Middle frontal gyrus (tissue), 1 donor: ENCODE results near the gene JOSD2.

ENCODE experiments used
- DNase-seq: peaks from one replicate; pipeline ENCODE4 v3.0.0-alpha.2; 2015; ENCODE audit warnings: low spot score; ENCODE audit errors: extremely low spot score

JOSD2 gene

DNA sequence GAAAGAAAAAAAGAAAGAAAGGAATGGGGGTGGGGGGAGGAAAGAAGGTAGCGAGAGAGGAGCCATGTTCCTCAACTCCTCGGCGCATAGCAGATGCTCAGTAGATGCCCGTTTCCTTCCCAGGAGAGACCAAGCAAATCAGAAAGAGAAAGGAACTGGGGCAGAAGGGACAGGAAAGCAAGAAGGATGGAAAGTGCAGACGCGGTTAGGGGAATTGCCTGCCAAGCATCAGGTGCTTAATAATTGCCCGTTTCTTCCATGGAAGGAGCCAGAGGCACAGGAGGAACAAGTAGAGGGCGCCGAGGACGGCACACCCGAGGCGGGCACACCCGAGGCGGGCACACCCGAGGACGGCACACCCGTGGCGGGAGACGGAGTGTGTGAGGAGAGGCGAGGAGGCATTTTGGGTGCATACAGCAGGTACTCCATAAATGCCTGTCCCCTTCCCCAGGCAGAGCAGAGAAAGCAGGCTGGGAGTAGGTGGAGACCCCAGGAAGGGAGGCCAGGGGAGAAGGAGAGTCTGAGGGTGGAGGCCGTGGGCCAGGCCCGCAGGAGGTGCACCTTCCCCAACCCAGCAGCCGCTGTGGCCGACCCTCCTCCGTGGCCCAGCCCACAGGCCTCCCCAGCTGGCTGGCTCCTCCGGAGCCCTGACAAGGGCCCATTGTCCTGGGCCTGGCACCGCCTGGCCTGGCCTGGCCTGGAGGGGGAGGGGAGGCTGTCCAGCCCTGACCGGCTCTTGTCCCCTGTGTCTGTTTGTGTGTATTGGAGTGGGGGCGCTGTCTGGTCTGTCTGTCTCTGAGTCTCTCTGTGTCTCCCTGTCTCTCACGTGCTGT lies 14.6 kb downstream of the JOSD2 start:
- peak; percentile 65 for DNase-seq

DNA sequence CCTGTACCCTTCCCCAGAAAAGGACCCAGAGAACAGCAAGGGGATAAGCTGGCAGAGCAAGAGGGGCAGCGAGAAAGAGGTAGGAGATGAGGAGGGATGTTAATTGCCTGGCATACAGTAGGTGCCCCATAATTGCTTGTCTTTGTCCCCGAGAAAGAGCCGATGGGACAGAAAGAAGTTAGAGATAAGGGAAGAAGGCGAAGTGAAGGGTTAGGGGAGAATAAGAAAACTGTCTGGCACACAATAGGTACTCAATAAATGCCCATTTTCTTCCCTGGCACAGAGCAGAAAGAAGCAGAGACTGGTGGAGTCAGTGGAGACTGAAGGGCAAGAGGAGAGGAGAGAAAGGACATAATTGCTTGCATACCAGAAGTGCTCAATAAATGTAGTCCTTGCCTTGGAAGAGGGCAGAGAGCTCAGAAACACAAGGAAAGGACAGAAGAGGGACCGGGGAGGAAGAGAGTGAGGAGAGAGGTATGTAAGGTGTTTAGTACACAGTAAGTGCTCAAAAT lies 15.9 kb downstream of the JOSD2 start:
- DNase-seq = no peak

DNA sequence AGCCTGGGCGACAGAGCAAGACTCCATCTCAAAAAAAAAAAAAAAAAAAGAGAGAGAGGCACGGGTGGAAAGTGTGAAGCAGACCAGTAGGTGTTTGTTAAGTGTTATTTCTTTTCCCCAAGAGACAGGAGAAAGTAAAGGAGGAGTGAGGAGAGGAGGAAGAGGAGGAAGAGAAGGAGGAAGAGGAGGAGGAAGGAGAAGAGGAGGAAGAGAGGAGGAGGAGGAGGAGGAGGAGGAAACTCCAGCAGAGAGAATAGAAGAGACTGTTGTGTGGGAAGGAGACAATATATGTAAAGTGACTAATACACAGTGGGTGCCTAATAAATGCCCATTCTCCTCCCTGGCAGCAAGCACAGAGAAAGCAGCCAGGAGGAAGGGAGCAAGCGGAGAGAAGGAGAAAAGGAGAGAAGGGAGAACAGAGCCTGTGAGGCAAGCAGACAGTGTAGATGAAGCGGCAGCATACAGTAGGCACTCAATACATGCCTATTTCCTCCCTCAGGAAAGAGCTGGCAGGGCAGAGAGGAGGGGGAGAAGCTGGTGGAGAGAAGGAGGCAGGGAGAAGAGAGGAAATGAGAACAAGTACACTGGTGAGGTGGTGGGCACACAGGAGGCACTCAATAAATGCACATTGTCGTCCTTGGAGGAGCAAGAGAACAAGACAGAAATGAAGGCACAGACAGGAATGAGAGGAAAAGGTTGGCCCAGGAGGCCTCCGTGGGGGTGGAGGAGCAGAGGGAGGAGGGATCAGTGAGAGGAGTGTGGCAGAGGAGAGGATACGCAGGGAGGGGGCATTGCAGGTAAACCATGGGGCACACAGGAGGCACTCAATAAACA lies 16.6 kb downstream of the JOSD2 start:
- no peak for DNase-seq

DNA sequence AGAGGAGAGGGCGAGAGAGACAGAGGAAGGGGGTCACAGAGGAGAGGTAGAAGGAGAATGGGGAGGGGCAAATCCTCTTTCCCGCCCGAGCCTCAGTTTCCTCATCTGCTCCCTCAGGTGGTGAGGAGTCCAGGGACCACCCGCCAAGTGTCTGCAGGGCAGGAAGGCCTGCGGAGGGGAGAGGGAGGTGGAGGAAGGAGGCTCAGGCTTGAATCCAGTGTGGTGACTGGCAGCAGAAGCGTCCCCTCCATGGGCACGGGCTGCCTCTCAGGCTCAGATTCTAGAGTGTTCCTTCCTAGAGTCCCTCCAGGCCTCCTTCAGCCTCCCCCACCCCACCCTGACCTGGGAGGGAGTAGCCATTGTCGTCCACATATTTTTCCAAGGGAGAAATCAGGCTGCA lies 17.8 kb downstream of the JOSD2 start:
- no peak for DNase-seq

DNA sequence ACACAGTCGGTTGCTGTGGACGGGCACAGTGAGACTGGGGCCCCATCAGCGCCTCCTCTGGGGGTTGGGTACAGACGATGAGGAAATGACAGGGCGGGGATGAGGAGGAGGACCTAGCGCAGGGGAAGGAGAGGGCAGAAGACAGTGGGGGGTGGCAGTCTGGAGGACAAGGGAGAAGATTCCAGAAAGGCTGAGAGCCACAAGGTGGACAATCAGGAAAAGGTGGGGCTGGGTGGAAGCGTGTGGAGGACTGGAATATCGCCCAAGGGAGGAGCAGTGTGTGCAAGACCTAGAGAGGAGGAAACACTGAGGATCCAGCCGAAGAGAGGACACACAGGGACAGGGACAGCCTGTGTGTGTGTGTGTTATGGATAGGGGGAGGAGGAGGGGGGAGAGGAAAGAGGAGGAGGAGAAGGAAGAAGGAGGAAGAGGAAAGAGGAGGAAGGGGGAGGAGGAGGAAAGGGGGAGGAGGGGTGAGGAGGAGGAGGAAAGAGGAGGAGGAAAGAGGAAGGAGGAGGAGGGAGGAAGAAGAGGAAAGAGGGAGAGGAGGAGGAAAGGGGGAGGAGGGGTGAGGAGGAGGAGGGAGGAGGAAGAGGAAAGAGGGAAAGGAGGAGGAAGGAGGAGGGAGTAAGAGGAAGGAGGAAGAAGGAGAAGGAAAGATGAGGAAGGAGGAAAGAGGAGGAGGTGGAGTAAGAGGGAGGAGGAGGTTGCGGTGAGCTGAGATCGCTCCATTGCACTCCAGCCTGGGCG lies 18.5 kb downstream of the JOSD2 start:
- no peak for DNase-seq

DNA sequence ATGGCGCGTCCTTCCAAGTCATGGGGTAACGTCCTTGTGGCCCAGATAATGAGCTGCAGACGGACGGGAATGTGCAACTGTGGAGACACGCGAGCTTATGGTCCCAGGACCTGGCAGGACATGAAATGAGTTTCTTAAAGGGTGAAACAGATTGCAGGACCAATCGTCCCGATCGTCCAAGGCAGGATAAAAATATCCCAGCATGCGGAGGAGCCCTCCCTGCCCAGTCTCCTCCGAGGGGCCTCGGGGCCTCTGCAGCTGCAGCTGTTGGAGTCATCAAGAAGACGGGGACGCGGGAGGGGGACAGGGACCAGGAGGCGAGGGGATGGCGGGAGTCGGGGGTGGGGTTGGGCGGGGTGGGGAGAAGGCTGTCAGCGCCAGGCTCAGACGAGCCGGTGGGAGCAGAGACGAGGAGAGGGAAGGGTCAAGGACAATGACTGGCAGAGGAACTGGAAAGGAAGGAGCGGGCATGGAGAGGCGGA lies 20.0 kb downstream of the JOSD2 start:
- no peak for DNase-seq

DNA sequence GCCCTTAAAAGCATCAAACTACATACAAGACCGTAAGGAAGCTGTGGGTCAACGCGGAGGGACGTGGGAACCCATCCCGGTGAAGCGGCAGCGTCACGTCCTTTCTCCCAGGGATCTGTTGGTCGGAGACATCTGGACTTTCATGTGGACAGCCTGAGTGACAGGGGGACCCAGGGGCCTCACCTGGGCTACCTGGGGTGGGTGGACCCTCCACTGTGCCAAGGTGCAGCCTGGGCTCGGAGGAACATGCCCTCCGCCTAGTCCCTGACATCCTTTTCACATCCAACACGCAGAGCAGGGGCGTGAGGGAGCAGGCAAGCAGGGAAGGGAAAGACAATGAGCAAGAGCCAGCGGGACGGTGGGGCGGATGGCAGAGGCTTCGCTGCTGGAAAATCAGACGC lies 20.6 kb downstream of the JOSD2 start:
- DNase-seq = no peak

DNA sequence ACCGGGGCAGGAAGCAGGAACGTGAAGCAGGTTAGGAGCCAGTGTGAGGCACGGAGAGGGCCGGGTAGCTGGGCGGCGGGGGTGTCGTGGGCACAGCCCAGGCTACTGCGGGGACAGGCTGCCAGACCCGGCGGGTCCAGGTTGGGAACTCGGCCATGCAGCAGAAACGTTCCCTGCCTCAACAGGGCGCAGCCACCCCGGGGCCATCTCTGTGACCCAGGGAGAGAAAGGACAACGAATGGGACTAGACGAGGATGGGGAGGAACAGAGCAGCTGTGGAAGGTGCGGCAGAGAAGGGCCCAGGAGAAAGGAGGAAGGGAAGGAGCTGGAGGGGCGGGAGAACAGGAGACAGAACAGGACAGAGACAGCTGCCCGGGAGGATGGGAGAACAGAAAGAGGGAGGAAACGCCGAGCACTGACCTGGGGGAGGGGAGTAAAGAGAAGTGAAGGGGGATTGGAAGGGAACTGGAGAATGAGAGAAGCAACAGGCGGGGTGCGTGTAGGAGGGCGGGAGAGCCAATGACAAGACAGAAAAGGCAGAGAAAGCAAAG lies 21.5 kb downstream of the JOSD2 start:
- no peak for DNase-seq

DNA sequence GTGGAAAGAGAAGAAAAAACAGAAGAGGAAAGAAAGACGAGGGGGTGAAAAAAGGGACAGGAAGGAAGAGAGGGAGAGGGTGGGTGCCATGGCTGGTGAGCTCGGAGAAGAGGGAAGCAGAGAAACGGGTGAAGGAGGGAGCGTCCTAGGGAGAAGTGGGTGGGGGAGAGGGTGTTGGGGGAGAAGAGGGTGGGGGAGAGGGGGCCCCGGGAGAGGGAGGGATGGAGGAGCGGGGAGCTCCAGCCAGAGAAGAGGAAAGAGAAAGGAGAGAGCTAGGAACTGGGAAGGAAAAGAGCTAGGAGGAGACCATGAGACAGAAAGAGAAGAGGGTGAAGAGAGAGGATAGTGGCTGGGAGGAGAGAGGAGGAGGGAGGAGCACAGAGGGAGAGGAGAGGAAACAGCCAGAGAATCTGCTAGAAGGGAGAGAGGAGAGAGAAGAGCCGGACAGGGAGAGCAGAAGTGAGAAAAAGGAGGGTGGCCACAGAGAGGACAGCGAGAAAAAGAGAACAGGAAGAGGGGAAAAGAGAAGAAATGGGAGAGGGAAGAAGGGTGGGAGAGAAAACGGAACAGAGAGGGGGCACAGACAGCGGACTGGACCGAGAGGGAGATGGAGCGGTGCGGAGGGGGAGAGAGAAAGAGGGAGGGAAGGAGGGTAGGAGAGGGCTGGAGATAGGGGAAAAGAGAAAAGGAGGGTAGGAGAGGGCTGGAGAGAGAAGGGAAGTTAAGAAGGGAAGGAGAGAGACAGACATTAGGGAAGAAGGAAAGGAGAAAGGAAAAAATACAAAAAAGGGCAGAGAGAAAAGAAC lies 22.4 kb downstream of the JOSD2 start:
- DNase-seq = no peak

DNA sequence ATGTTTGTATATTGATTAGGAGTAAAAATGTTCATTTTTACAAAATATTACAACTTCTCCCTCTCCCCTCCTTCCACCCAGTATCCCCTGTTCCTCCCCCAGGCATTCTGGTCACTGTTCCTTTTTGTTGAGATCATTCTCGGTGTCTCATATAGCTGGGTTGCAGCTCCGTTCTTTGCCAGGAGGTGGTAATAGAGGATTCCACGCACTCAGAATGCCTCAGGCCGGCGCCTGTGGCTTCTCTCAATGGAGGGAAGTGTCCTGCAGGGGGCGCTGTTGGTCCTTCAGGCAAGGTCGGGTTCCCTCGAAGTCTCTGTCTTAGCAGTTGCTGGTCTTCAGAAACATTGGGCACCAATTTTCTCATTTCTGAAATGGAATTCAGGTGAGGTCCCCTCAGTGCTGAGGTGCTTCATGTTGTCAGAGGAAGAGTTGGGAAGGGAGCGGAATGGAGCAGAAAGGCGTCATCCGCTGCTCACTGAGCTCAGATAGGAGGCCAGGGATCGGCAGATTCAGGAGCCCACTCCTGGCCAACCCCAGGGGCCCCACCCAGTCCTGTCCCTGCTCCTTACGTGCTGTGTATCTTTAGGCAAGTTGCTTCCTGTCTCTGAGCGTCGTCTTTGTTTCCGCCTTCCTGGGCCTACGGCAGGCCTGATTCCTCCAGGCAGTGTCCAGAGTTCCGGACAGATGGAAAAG lies 24.0 kb downstream of the JOSD2 start:
- DNase-seq = no peak

DNA sequence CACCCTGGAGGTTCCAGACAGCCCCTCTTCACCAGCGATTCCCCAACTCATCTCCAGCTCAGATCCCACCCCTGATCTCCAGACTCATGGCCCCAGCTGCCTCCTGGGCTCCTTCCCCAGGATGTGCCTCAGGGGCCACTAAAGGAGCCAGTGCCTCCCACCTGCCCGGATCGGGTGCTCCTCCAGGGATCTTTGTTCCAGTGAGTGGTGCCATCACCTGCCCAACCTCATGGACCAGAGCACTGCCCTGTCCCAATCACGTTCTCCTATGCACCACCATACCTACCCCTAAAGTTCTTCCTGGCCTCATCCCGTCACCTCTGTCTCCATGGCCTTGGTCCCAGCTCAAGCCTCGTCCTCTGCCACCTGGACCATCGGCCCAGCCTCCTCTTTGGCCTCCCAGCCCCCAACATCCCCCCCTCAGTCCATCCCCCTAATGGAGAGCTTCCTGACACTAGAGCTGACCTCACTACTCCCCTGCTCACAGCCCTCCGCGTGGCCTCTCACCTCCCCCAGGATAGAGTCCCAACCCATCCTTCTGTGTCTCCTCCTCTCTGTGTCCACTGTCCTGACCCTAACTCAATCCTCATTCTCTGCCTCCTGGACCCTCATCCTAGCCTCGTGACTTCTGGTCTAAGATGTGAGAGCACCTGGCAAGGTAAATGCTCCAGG lies 25.6 kb downstream of the JOSD2 start:
- DNase-seq = no peak

DNA sequence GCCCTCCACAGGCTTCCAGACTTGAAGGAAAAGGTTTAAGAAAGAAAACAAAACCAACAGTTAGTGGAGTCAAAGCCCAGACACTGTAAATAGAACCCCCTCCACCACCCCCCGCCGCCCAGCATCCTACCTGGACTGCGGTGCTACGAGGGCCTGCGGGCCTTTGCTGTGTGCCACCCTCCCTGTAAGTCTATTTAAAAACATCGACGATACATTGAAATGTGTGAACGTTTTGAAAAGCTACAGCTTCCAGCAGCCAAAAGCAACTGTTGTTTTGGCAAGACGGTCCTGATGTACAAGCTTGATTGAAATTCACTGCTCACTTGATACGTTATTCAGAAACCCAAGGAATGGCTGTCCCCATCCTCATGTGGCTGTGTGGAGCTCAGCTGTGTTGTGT lies 28.1 kb downstream of the JOSD2 start:
- DNase-seq = no peak

DNA sequence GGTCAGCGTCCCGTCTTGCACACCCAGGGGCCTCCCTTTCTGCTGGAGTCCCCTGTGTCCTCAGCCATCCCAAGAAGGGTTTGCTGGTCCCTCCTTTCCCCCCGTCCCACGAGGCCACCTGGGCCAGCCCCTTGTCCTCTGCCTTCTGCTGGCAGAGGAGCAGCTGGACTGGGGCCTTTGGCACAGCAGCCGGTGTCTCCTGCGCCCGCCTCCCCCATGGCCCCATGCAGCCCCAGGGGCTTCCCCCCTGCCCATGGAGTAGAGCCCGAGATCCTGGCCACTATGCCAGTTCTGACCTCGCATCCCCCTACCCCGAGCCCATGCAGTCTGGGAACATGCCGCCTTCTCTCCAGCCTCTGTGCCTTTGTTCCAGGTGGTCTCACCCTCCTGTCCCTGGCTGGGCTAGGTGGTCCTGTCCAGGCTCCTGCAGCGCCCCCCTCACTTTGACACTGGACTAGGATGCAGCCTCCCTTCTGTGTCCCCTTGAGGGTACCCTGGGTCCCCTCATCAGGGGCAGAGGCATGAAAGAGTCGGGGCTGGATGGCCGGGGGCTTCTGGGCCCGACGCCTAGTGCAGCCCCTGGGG lies 28.6 kb downstream of the JOSD2 start:
- no peak for DNase-seq

DNA sequence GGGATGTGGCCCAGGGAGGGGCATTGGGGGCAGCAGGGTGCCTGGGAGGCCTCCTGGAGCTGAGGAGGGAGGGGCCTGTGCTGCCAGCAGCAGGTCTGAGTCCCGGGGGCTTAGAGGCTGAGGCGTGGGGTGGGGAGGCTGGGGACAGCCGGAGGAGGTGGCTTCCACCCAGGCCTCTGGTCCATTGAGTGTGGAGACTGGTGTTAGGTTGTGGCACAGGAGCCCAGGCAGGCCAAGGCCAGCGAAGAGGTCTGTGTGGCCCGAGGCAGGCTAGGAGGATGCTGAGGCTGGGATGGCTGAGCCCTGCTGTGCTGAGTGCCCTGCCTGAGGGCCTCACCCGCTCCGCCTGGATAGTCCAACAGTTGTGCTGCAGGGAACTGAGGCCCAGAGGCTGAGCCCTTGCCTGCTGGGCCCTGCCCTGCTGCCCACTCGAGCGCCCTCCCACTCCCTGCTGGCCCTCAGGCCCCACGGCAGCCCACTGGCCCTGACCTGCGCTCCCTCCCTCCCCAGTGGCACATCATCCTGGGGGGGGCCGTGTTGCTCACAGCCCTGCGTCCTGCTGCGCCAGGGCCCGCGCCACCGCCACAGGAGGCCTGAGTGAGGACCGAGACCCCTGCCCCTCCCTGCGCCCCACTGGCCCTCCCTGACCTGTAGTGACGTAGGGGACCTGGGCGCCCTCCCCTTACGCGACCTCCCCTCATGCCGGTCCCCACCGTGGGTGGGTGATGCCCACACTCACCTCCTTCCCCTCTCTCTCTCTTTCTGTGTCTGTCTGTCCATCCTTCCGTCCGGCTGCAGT lies 29.4 kb downstream of the JOSD2 start:
- DNase-seq = no peak

DNA sequence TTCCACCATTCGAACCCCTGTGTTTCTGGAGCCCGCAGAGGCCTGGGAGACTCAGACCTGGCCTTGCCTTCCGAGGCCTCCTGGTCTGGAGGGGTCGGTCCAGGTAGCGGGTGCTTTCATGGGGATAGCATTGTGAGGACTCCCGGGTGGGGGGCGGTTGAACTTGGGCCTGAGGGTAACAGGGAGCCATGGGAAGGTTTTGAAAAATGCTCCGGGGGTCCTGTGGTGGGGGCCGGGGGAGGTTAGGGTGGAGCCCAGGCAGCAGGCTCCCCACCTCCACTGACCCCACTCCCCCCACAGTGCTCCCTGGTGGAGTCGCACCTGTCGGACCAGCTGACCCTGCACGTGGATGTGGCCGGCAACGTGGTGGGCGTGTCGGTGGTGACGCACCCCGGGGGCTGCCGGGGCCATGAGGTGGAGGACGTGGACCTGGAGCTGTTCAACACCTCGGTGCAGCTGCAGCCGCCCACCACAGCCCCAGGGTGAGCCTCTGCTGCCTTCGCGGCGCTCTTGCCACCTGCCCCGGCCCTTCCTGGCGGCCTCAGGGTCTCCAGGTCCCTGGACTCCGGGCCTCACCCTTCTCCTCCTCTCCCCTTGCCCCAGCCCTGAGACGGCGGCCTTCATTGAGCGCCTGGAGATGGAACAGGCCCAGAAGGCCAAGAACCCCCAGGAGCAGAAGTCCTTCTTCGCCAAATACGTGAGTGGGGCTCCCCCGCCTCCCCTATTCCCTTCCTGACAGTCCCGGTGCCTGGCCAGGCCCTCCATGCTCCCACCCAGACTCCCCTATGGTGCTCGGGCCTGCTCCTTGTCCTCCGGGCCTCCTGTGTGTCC lies 30.5 kb downstream of the JOSD2 start:
- no peak for DNase-seq

DNA sequence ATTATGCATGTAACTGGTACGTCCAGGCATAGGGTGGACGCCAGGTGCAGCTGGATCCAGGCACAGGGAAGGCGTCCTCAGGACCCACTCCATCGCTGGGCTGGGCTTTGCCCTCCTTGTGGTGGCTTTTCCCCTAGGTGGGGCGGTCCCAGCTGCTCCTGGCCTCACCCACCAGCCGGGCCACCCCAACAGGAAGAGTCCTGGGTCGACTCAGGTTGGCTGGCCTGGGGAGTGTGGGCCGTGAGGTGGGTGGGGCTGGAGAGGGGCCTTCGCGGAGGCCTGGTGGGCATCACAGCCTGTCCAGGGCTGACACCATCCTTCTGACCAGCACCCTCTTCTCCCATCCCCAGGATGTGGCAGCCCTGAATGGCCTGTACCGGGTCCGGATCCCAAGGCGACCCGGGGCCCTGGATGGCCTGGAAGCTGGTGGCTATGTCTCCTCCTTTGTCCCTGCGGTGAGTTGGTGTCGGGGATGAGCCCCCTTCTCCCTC lies 31.2 kb downstream of the JOSD2 start:
- DNase-seq = no peak
